Measurements from ENCODE around the gene MMP28. TPM values are rescaled to one million over a fixed set of nuclear protein-coding genes. Genes with fewer than 3 reads are reported as not detected.

Gene MMP28
- total RNA-seq, 4 donors from 2014 or later = 75.5 to 150 (median 116) TPM

DNA sequence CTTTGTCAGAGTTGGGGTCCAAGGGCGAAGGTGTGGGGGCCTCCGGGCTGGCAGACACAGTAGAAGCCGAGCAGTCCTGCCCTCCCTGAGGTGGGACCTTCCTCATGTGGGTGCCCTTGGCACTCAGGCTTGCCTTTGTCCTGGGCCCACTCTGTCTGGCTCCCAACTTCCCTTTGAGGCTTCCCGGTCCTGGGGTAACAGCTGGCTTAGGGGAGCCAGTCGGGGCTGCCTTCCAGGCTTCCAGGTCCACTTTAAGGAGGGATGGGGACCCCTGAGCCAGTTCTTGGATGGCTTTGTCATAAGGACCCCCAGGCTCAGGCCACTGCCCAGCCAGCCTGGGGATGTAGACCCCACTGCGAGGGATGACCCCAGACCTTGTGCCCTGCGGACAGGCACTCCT lies 50.2 kb downstream of the MMP28 start:
- H3K27ac ChIP-seq (replicated peaks in 1 of 4) = no peak overlapping the region
- H3K27me3 ChIP-seq = peaks cover 8 to 99% (median 33%) of the 10 kb centered on the region in 4 donors
- TF ChIP-seq EP300 (IDR thresholded peaks at IDR 0.05) = no peak
- no peak for TF ChIP-seq POLR2A (IDR thresholded peaks at IDR 0.05; ENCODE audit: low read depth)
- TF ChIP-seq CTCF (IDR thresholded peaks at IDR 0.05) = no peak
- no peak for TF ChIP-seq POLR2AphosphoS5 (IDR thresholded peaks at IDR 0.05)
- no peaks in the 10 kb centered on the region for H3K9me3 ChIP-seq
- peaks cover 10 to 40% (median 28%) of the 10 kb centered on the region in 4 donors for H3K4me1 ChIP-seq
- intact Hi-C loops (cut with DNase I) = loop anchor here (5.0 kb wide), 4 partner anchors 53 to 433 kb away; no protein-coding TSS in a partner anchor
- 100% methylated on average over 2 of the region's 7 CpGs for whole genome bisulfite sequencing
- no peak for DNase-seq (ENCODE audit: extremely low spot score)
- no peaks in the 10 kb centered on the region for H3K36me3 ChIP-seq
- H3K4me3 ChIP-seq = no peak overlapping the region

- no peaks in the 10 kb centered on the region for H3K36me3 ChIP-seq
- 81% methylated on average over 7 of the region's 8 CpGs for WGBS
- TF ChIP-seq POLR2A (IDR thresholded peaks at IDR 0.05; ENCODE audit: low read depth) (no peak), EP300 (IDR thresholded peaks at IDR 0.05) (no peak), CTCF (IDR thresholded peaks at IDR 0.05) (no peak), POLR2AphosphoS5 (IDR thresholded peaks at IDR 0.05) (no peak)
- H3K9me3 ChIP-seq = no peaks in the 10 kb centered on the region
- peaks cover 10 to 36% (median 24%) of the 10 kb centered on the region in 4 donors for H3K4me1 ChIP-seq
- H3K4me3 ChIP-seq = no peak overlapping the region
- H3K27ac ChIP-seq (replicated peaks in 1 of 4) = no peak overlapping the region
- DNase-seq (ENCODE audit: extremely low spot score) = no peak
- peaks cover 8 to 99% (median 31%) of the 10 kb centered on the region in 4 donors for H3K27me3 ChIP-seq
- intact Hi-C loops (cut with DNase I) = loop anchor here (5.0 kb wide), 4 partner anchors 53 to 433 kb away; no protein-coding TSS in a partner anchor
Observed at GRCh38 chr17:35744830-35745229, 50.6 kb downstream of the MMP28 start.

DNA sequence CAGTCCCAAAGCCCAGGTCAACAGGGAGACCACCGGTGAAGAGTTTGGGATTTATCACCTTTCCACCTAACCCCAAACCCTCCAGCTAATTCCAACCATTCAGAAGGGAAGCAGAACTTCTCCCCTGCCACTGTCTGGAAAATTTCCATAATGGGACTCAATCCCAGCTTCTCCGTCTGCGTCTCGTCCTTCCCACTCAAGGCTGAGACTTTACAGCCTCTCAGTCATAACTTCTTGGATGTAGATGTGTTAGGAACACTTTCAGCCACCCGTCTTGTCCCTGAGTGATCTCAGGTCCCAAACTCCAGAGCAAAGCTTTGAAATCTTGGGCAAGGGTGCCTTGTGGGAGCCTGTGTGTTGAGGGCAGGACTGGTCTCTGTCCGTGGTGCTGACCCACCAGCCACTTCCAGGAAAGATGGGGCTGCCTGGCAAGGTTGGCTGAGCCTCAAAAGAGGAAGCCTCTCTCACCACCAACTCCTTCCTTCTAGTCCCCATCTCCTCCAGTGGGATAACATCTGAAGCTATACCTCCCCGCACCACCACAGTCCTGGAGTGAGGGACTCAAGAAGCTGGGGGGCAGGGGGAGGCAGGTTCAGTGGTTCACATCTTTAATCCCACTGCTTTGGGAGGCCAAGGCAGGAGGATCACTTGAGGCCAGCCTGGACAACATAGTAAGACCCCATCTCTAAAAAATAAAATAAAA lies 51.7 kb downstream of the MMP28 start:
- WGBS = 34% methylated on average over 7 of the region's 7 CpGs
- TF ChIP-seq EP300 (IDR thresholded peaks at IDR 0.05) (no peak), POLR2A (IDR thresholded peaks at IDR 0.05; ENCODE audit: low read depth) (no peak), POLR2AphosphoS5 (IDR thresholded peaks at IDR 0.05) (no peak), CTCF (IDR thresholded peaks at IDR 0.05) (no peak)
- Histone ChIP-seq H3K27ac (replicated peaks in 1 of 4) (no peak overlapping the region), H3K4me3 (no peak overlapping the region), H3K9me3 (no peaks in the 10 kb centered on the region), H3K36me3 (no peaks in the 10 kb centered on the region), H3K4me1 (peaks cover 7 to 25% (median 20%) of the 10 kb centered on the region in 4 donors), H3K27me3 (peaks cover 8 to 91% (median 30%) of the 10 kb centered on the region in 4 donors)
- no peak for DNase-seq (ENCODE audit: extremely low spot score)
- intact Hi-C loops (cut with DNase I) = no loop called here

- WGBS = 76% methylated on average over 7 of the region's 7 CpGs
Observed at GRCh38 chr17:35742896-35743477, 52.5 kb downstream of the MMP28 start.

More at GRCh38 chr17:35742896-35743477, 52.5 kb downstream of the MMP28 start:
- Histone ChIP-seq H3K4me3 (no peak overlapping the region), H3K36me3 (no peaks in the 10 kb centered on the region), H3K27ac (replicated peaks in 1 of 4) (no peak overlapping the region), H3K4me1 (peaks cover 7 to 22% (median 20%) of the 10 kb centered on the region in 4 donors), H3K27me3 (peaks cover 3 to 83% (median 28%) of the 10 kb centered on the region in 4 donors), H3K9me3 (no peaks in the 10 kb centered on the region)
- TF ChIP-seq POLR2A (IDR thresholded peaks at IDR 0.05; ENCODE audit: low read depth) (no peak), POLR2AphosphoS5 (IDR thresholded peaks at IDR 0.05) (no peak), CTCF (IDR thresholded peaks at IDR 0.05) (no peak), EP300 (IDR thresholded peaks at IDR 0.05) (no peak)
- DNase-seq (ENCODE audit: extremely low spot score) = no peak
- intact Hi-C loops (cut with DNase I) = no loop called here
